ENCODE results near the gene GRIN2A. TPM values are rescaled to one million over a fixed set of nuclear protein-coding genes. Genes with fewer than 3 reads are reported as not detected.

Gene GRIN2A
- total RNA-seq, 1 donor from 2014 or later, result 0.52 TPM

GRCh38 chr16:9859701-9860327 is 322.4 kb downstream of the GRIN2A start:
- H3K4me1 ChIP-seq (ENCODE audit: control insufficient read depth in 3 of 3, insufficient read depth in 3 of 3, low read length in 3 of 3), result peaks cover 4 to 10% (median 5%) of the 10 kb centered on the region in 3 donors
- no peaks in the 10 kb centered on the region for H3K27me3 ChIP-seq (ENCODE audit: control insufficient read depth in 3 of 3, insufficient read depth in 3 of 3, low read length in 3 of 3)
- H3K36me3 ChIP-seq (ENCODE audit: control insufficient read depth in 3 of 3, insufficient read depth in 3 of 3, low read length in 3 of 3), result no peaks in the 10 kb centered on the region
- H3K4me3 ChIP-seq (ENCODE audit: low read length in 3 of 3), result no peak overlapping the region
- H3K9ac ChIP-seq (ENCODE audit: low read depth in 1 of 3, low read length in 3 of 3), result no peak overlapping the region
- no peak overlapping the region for H3K27ac ChIP-seq (ENCODE audit: low read depth, low read length)
- no peaks in the 10 kb centered on the region for H3K9me3 ChIP-seq (ENCODE audit: control insufficient read depth in 3 of 3, low read length in 3 of 3)

- peak overlapping the region in 1 of 3 donors; percentile 39 for H3K4me3 ChIP-seq (ENCODE audit: low read length in 3 of 3)
- H3K27ac ChIP-seq (ENCODE audit: low read depth, low read length), result peak overlapping the region; percentile 6
- H3K36me3 ChIP-seq (ENCODE audit: control insufficient read depth in 3 of 3, insufficient read depth in 3 of 3, low read length in 3 of 3), result no peaks in the 10 kb centered on the region
- H3K9ac ChIP-seq (ENCODE audit: low read depth in 1 of 3, low read length in 3 of 3), result no peak overlapping the region
- no peaks in the 10 kb centered on the region for H3K9me3 ChIP-seq (ENCODE audit: control insufficient read depth in 3 of 3, low read length in 3 of 3)
- peaks cover 0 to 2% (median 0%) of the 10 kb centered on the region in 3 donors for H3K27me3 ChIP-seq (ENCODE audit: control insufficient read depth in 3 of 3, insufficient read depth in 3 of 3, low read length in 3 of 3)
- H3K4me1 ChIP-seq (ENCODE audit: control insufficient read depth in 3 of 3, insufficient read depth in 3 of 3, low read length in 3 of 3), result peaks cover 11 to 19% (median 13%) of the 10 kb centered on the region in 3 donors
Observed at GRCh38 chr16:9854675-9855074, 327.6 kb downstream of the GRIN2A start.

DNA sequence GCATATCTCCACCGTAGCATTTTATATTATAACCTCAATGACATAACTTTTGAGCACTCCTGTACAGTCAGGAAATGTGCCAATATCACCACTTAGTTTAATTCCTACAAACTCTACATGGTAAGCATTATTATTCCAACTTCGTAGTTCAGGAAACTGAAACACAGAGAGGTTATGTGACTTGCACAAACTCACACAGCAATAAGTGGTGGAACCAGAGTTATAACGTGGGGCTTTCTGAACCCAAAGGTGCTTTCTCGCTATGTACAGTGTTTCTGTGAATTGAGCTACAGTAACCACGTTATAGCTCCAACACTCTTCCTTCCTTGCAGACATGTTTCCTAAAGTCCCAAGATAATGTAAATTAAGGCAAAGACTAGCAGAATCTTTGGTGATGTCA is 330.2 kb downstream of the GRIN2A start:
- Histone ChIP-seq H3K27me3 (ENCODE audit: control insufficient read depth in 3 of 3, insufficient read depth in 3 of 3, low read length in 3 of 3) (peaks cover 0 to 3% (median 0%) of the 10 kb centered on the region in 3 donors), H3K9me3 (ENCODE audit: control insufficient read depth in 3 of 3, low read length in 3 of 3) (no peaks in the 10 kb centered on the region), H3K4me3 (ENCODE audit: low read length in 3 of 3) (no peak overlapping the region), H3K9ac (ENCODE audit: low read depth in 1 of 3, low read length in 3 of 3) (no peak overlapping the region), H3K4me1 (ENCODE audit: control insufficient read depth in 3 of 3, insufficient read depth in 3 of 3, low read length in 3 of 3) (peaks cover 11 to 19% (median 13%) of the 10 kb centered on the region in 3 donors), H3K36me3 (ENCODE audit: control insufficient read depth in 3 of 3, insufficient read depth in 3 of 3, low read length in 3 of 3) (no peaks in the 10 kb centered on the region), H3K27ac (ENCODE audit: low read depth, low read length) (no peak overlapping the region)

GRCh38 chr16:9850817-9851216 is 331.4 kb downstream of the GRIN2A start:
- H3K9ac ChIP-seq (ENCODE audit: low read depth in 1 of 3, low read length in 3 of 3), result no peak overlapping the region
- H3K9me3 ChIP-seq (ENCODE audit: control insufficient read depth in 3 of 3, low read length in 3 of 3), result no peaks in the 10 kb centered on the region
- no peak overlapping the region for H3K4me3 ChIP-seq (ENCODE audit: low read length in 3 of 3)
- H3K4me1 ChIP-seq (ENCODE audit: control insufficient read depth in 3 of 3, insufficient read depth in 3 of 3, low read length in 3 of 3), result peaks cover 11 to 19% (median 13%) of the 10 kb centered on the region in 3 donors
- H3K36me3 ChIP-seq (ENCODE audit: control insufficient read depth in 3 of 3, insufficient read depth in 3 of 3, low read length in 3 of 3), result no peaks in the 10 kb centered on the region
- peaks cover 0 to 3% (median 0%) of the 10 kb centered on the region in 3 donors for H3K27me3 ChIP-seq (ENCODE audit: control insufficient read depth in 3 of 3, insufficient read depth in 3 of 3, low read length in 3 of 3)
- no peak overlapping the region for H3K27ac ChIP-seq (ENCODE audit: low read depth, low read length)

DNA sequence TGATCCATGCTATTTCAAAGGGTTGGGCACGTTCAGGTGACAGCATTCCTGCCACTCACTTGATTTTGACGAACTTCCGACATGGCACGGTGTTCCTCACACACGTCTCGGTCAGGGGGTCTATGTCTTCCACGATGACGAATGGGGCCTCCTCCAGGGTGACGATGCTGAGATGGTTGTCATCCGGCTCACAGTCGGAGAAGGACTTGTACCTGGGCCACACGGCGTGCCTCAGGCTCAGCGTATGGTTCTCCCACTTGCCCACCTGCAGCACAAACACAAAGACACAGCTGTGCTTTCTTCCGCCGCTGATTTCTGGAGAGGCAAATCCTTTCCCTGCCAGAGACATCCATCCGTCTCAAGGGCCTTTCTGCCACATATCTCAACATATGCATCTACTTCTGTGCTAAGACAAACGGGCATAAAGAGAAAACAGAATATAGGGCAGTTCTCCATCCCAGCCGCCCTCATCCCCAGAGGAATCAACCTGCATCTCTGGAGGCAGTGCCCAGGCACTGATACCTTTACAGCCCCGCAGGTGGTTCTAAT is 332.5 kb downstream of the GRIN2A start:
- peaks cover 0 to 3% (median 0%) of the 10 kb centered on the region in 3 donors for H3K27me3 ChIP-seq (ENCODE audit: control insufficient read depth in 3 of 3, insufficient read depth in 3 of 3, low read length in 3 of 3)
- no peak overlapping the region for H3K9ac ChIP-seq (ENCODE audit: low read depth in 1 of 3, low read length in 3 of 3)
- peaks cover 6 to 9% (median 9%) of the 10 kb centered on the region in 3 donors for H3K4me1 ChIP-seq (ENCODE audit: control insufficient read depth in 3 of 3, insufficient read depth in 3 of 3, low read length in 3 of 3)
- H3K27ac ChIP-seq (ENCODE audit: low read depth, low read length), result no peak overlapping the region
- H3K36me3 ChIP-seq (ENCODE audit: control insufficient read depth in 3 of 3, insufficient read depth in 3 of 3, low read length in 3 of 3), result no peaks in the 10 kb centered on the region
- no peak overlapping the region for H3K4me3 ChIP-seq (ENCODE audit: low read length in 3 of 3)
- H3K9me3 ChIP-seq (ENCODE audit: control insufficient read depth in 3 of 3, low read length in 3 of 3), result no peaks in the 10 kb centered on the region

DNA sequence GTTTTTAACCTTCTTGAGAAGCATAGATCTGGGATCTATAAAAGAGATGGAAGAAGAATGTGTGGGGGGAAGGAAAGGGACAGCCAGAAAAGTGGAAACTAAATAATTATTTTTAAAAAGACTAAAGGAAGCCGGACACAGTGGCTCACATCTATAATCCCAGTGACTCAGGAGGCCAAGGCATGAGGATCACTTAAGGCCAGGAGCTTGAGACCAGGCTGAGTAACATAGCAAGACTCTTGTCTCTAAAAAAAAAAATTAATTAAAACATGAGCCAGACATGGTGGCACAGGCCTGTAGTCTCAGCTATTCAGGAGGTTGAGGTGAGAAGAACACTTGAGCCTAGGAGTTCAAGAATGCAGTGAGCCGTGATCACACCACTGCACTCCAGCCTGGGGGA is 335.1 kb downstream of the GRIN2A start:
- Histone ChIP-seq H3K27ac (ENCODE audit: low read depth, low read length) (no peak overlapping the region), H3K4me3 (ENCODE audit: low read length in 3 of 3) (no peak overlapping the region), H3K27me3 (ENCODE audit: control insufficient read depth in 3 of 3, insufficient read depth in 3 of 3, low read length in 3 of 3) (peaks cover 0 to 3% (median 0%) of the 10 kb centered on the region in 3 donors), H3K9ac (ENCODE audit: low read depth in 1 of 3, low read length in 3 of 3) (no peak overlapping the region), H3K4me1 (ENCODE audit: control insufficient read depth in 3 of 3, insufficient read depth in 3 of 3, low read length in 3 of 3) (no peaks in the 10 kb centered on the region), H3K9me3 (ENCODE audit: control insufficient read depth in 3 of 3, low read length in 3 of 3) (no peaks in the 10 kb centered on the region), H3K36me3 (ENCODE audit: control insufficient read depth in 3 of 3, insufficient read depth in 3 of 3, low read length in 3 of 3) (no peaks in the 10 kb centered on the region)

GRCh38 chr16:9846362-9847099 is 335.7 kb downstream of the GRIN2A start:
- no peak overlapping the region for H3K9ac ChIP-seq (ENCODE audit: low read depth in 1 of 3, low read length in 3 of 3)
- no peak overlapping the region for H3K27ac ChIP-seq (ENCODE audit: low read depth, low read length)
- H3K9me3 ChIP-seq (ENCODE audit: control insufficient read depth in 3 of 3, low read length in 3 of 3), result no peaks in the 10 kb centered on the region
- H3K36me3 ChIP-seq (ENCODE audit: control insufficient read depth in 3 of 3, insufficient read depth in 3 of 3, low read length in 3 of 3), result no peaks in the 10 kb centered on the region
- no peaks in the 10 kb centered on the region for H3K4me1 ChIP-seq (ENCODE audit: control insufficient read depth in 3 of 3, insufficient read depth in 3 of 3, low read length in 3 of 3)
- H3K27me3 ChIP-seq (ENCODE audit: control insufficient read depth in 3 of 3, insufficient read depth in 3 of 3, low read length in 3 of 3), result peaks cover 0 to 3% (median 0%) of the 10 kb centered on the region in 3 donors
- H3K4me3 ChIP-seq (ENCODE audit: low read length in 3 of 3), result no peak overlapping the region

GRCh38 chr16:9845661-9846361 is 336.4 kb downstream of the GRIN2A start:
- Histone ChIP-seq H3K4me3 (ENCODE audit: low read length in 3 of 3) (no peak overlapping the region), H3K27me3 (ENCODE audit: control insufficient read depth in 3 of 3, insufficient read depth in 3 of 3, low read length in 3 of 3) (peaks cover 0 to 3% (median 0%) of the 10 kb centered on the region in 3 donors), H3K27ac (ENCODE audit: low read depth, low read length) (no peak overlapping the region), H3K4me1 (ENCODE audit: control insufficient read depth in 3 of 3, insufficient read depth in 3 of 3, low read length in 3 of 3) (no peaks in the 10 kb centered on the region), H3K36me3 (ENCODE audit: control insufficient read depth in 3 of 3, insufficient read depth in 3 of 3, low read length in 3 of 3) (no peaks in the 10 kb centered on the region), H3K9me3 (ENCODE audit: control insufficient read depth in 3 of 3, low read length in 3 of 3) (no peaks in the 10 kb centered on the region), H3K9ac (ENCODE audit: low read depth in 1 of 3, low read length in 3 of 3) (no peak overlapping the region)

DNA sequence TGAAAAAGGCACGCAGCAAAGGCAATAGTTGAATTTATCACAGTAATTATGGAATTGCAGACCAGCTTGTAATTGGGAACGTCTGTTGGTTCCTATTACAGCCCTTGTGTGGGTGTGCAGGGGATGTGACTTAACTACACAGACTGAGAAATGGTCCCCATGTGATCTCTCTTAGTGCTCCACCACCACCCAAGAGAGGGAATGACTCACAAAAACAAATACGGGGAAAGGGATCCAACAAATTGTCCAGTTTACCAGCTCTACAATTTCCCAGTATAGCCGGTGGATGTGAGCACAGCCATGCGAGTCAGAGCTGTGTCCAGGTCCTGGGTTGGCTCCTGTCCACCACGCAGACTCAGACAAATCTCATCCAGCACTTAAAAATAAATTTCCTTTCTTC is 337.9 kb downstream of the GRIN2A start:
- Histone ChIP-seq H3K4me1 (ENCODE audit: control insufficient read depth in 3 of 3, insufficient read depth in 3 of 3, low read length in 3 of 3) (no peaks in the 10 kb centered on the region), H3K9me3 (ENCODE audit: control insufficient read depth in 3 of 3, low read length in 3 of 3) (no peaks in the 10 kb centered on the region), H3K9ac (ENCODE audit: low read depth in 1 of 3, low read length in 3 of 3) (no peak overlapping the region), H3K27me3 (ENCODE audit: control insufficient read depth in 3 of 3, insufficient read depth in 3 of 3, low read length in 3 of 3) (no peaks in the 10 kb centered on the region), H3K4me3 (ENCODE audit: low read length in 3 of 3) (no peak overlapping the region), H3K36me3 (ENCODE audit: control insufficient read depth in 3 of 3, insufficient read depth in 3 of 3, low read length in 3 of 3) (no peaks in the 10 kb centered on the region), H3K27ac (ENCODE audit: low read depth, low read length) (no peak overlapping the region)

Measured in skeletal muscle tissue (tissue), 4 donors.